ENCODE measurements around the gene CD99L2.

DNA sequence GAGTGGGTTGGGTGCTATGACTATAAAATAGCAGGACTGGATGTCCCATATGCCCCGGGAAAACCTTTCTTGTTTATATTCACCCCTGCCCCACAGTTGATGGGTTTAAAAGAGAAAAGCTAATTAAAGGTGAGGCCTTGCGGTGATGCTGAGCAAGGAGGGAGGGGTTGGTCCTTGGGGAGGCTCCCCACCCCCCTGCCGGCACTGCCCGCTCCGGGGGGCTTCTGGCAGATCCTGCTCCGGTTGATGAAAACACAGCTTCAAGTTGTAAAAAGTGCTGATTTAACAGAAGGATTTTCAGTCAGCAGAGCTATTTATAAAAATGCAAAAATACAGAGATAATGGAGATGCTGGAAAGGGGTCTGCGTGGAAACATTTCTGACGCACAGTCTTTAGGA, 136.7 kb downstream of the CD99L2 start:
- TF ChIP-seq FOXJ3 (CRISPR knock-in tag; IDR thresholded peaks at IDR 0.05; ENCODE audit: borderline replicate concordance), result no peak
- TF ChIP-seq, protein P1, sequence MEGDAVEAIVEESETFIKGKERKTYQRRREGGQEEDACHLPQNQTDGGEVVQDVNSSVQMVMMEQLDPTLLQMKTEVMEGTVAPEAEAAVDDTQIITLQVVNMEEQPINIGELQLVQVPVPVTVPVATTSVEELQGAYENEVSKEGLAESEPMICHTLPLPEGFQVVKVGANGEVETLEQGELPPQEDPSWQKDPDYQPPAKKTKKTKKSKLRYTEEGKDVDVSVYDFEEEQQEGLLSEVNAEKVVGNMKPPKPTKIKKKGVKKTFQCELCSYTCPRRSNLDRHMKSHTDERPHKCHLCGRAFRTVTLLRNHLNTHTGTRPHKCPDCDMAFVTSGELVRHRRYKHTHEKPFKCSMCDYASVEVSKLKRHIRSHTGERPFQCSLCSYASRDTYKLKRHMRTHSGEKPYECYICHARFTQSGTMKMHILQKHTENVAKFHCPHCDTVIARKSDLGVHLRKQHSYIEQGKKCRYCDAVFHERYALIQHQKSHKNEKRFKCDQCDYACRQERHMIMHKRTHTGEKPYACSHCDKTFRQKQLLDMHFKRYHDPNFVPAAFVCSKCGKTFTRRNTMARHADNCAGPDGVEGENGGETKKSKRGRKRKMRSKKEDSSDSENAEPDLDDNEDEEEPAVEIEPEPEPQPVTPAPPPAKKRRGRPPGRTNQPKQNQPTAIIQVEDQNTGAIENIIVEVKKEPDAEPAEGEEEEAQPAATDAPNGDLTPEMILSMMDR (IDR thresholded peaks at IDR 0.05), result no peak
- TF ChIP-seq, protein P2, sequence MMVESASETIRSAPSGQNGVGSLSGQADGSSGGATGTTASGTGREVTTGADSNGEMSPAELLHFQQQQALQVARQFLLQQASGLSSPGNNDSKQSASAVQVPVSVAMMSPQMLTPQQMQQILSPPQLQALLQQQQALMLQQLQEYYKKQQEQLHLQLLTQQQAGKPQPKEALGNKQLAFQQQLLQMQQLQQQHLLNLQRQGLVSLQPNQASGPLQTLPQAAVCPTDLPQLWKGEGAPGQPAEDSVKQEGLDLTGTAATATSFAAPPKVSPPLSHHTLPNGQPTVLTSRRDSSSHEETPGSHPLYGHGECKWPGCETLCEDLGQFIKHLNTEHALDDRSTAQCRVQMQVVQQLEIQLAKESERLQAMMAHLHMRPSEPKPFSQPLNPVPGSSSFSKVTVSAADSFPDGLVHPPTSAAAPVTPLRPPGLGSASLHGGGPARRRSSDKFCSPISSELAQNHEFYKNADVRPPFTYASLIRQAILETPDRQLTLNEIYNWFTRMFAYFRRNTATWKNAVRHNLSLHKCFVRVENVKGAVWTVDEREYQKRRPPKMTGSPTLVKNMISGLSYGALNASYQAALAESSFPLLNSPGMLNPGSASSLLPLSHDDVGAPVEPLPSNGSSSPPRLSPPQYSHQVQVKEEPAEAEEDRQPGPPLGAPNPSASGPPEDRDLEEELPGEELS (CRISPR knock-in tag; IDR thresholded peaks at IDR 0.05), result no peak
- TF ChIP-seq, protein P3, sequence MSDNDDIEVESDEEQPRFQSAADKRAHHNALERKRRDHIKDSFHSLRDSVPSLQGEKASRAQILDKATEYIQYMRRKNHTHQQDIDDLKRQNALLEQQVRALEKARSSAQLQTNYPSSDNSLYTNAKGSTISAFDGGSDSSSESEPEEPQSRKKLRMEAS (CRISPR knock-in tag; IDR thresholded peaks at IDR 0.05), result no peak
- TF ChIP-seq, protein P4, sequence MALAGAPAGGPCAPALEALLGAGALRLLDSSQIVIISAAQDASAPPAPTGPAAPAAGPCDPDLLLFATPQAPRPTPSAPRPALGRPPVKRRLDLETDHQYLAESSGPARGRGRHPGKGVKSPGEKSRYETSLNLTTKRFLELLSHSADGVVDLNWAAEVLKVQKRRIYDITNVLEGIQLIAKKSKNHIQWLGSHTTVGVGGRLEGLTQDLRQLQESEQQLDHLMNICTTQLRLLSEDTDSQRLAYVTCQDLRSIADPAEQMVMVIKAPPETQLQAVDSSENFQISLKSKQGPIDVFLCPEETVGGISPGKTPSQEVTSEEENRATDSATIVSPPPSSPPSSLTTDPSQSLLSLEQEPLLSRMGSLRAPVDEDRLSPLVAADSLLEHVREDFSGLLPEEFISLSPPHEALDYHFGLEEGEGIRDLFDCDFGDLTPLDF (CRISPR knock-in tag; IDR thresholded peaks at IDR 0.05), result no peak
- no peak for TF ChIP-seq MYBL2 (CRISPR knock-in tag; IDR thresholded peaks at IDR 0.05)
- TF ChIP-seq NFYB (CRISPR knock-in tag; conservative IDR thresholded peaks at IDR 0.05; ENCODE audit: low read depth), result no peak
- no peak for TF ChIP-seq GABPB1 (CRISPR knock-in tag; IDR thresholded peaks at IDR 0.05)
- TF ChIP-seq CBFB (CRISPR knock-in tag; IDR thresholded peaks at IDR 0.05; ENCODE audit: low read depth), result no peak
- TF ChIP-seq, protein P5, sequence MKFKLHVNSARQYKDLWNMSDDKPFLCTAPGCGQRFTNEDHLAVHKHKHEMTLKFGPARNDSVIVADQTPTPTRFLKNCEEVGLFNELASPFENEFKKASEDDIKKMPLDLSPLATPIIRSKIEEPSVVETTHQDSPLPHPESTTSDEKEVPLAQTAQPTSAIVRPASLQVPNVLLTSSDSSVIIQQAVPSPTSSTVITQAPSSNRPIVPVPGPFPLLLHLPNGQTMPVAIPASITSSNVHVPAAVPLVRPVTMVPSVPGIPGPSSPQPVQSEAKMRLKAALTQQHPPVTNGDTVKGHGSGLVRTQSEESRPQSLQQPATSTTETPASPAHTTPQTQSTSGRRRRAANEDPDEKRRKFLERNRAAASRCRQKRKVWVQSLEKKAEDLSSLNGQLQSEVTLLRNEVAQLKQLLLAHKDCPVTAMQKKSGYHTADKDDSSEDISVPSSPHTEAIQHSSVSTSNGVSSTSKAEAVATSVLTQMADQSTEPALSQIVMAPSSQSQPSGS (CRISPR knock-in tag; IDR thresholded peaks at IDR 0.05; ENCODE audit: borderline replicate concordance, low read depth), result no peak
- no peak for TF ChIP-seq NR2C2 (CRISPR knock-in tag; IDR thresholded peaks at IDR 0.05)
- TF ChIP-seq, protein P6, sequence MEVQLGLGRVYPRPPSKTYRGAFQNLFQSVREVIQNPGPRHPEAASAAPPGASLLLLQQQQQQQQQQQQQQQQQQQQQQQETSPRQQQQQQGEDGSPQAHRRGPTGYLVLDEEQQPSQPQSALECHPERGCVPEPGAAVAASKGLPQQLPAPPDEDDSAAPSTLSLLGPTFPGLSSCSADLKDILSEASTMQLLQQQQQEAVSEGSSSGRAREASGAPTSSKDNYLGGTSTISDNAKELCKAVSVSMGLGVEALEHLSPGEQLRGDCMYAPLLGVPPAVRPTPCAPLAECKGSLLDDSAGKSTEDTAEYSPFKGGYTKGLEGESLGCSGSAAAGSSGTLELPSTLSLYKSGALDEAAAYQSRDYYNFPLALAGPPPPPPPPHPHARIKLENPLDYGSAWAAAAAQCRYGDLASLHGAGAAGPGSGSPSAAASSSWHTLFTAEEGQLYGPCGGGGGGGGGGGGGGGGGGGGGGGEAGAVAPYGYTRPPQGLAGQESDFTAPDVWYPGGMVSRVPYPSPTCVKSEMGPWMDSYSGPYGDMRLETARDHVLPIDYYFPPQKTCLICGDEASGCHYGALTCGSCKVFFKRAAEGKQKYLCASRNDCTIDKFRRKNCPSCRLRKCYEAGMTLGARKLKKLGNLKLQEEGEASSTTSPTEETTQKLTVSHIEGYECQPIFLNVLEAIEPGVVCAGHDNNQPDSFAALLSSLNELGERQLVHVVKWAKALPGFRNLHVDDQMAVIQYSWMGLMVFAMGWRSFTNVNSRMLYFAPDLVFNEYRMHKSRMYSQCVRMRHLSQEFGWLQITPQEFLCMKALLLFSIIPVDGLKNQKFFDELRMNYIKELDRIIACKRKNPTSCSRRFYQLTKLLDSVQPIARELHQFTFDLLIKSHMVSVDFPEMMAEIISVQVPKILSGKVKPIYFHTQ (CRISPR knock-in tag; IDR thresholded peaks at IDR 0.05), result no peak
